Purkinje cell (primary cell): Measurements from ENCODE around the gene AGO1. TPM values are rescaled to one million over a fixed set of nuclear protein-coding genes. Genes with fewer than 3 reads are reported as not detected.

Experiments
- polyA plus RNA-seq: library from polyadenylated mRNA; unstranded; fragments of >200 nt; fragmentation: Nextera tagmentation; gene quantifications from 2 replicates; pipeline ENCODE4 v1.2.1, GENCODE V29; 2014

Gene AGO1
- 1.1 and 1.2 TPM in 2 replicates for polyA plus RNA-seq

DNA sequence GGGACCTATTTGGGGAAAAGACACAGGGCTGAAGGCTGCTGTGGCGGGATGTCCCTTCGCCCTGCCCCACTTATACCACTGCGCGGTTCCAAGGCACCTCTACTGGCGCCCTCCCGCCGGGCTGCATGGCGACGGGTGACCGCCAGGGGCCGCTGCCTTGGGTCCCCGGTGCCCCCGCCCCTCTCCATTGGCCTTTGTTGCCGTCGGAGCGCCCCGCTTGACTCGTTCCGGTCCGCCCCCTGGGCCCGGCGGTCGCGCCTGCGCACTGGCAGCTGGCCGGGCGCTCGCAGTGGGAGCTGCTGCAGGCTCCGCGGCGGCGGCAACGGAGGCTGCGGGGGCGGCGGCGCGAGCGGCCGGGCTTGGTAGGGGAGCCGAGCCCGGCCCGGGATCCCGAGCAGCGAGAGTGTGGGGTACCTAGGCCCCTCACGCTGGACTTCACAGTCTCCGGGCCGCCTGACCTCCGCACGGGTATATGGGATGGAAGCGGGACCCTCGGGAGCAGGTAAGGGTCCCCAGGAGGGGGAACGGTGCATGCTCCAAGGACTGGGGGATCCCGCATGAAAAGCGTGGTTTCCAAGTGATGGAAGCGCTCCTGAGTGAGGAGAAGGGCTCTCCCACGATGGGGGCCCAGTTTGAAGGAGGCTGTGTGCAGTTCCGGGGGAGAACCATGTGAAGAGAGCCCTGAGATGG is at the start of gene AGO1:
TSS of gene AGO1 (plus strand) at position 265 of the 690 bp plus-strand sequence. CDS start at position 478, 213 bp downstream.

DNA sequence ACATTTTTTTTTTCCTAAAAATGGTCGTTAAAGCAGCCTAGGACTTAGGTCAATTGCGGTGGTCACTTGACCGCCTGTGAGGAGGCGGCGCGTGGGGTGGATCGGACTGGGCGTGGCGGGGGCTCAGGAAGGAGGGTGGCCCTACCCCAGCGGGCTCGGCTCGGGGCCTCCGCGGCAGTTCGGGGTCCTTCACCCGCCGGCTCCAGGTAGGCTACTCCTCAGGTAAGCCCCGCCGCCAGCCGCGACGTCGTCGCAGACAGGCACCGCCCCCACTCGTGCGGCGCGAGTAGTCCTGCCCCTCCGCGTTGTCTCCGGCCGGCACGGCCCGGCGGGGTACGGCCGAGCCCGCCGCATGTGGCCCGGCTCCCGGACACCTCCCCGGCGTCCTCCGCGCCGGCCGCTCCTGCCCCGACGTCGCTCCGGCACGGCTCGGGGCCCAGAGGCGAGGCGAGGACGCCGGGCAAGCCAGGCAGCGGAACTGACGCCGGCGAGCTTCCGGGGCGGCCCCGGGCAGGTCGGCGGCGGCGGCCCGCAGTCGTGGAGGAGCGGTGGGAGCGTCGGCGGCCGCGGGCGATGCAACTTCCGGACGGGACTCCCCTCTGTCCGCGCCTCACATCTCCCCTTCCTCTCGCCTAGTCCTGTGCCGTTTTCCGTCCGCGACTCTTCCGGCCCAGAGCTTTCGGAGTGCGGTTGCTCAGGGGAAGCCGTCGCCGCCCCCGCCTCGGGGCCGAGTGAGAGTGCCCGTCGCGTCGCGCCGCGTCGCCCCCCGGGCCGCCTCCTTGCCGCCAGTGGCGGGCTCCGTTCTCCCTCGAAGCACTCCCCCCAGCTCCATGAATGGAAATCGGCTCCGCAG is 47.8 kb downstream of the AGO1 start, which contains the start of gene AGO3:
TSS of gene AGO3 (plus strand) at position 513 of the 853 bp plus-strand sequence. CDS start at position 835, 322 bp downstream.

Other genes starting within 250 kb of the AGO1 start
- 144 and 185 TPM in 2 replicates for gene PSMB2, start 241.7 kb upstream of the AGO1 start, polyA plus RNA-seq
- 11.7 and 12.4 TPM in 2 replicates for gene C1orf216, start 164.3 kb upstream of the AGO1 start, polyA plus RNA-seq
- 0.22 TPM in 1 of 2 replicates, not detected in the other for gene CLSPN, start 113.2 kb upstream of the AGO1 start, polyA plus RNA-seq
- gene AGO4, start 75.2 kb upstream of the AGO1 start, polyA plus RNA-seq = 1.4 and 3.0 TPM in 2 replicates
- gene AGO3, start 47.9 kb downstream of the AGO1 start, polyA plus RNA-seq = 5.2 and 9.1 TPM in 2 replicates
- gene TEKT2, start 200.9 kb downstream of the AGO1 start, polyA plus RNA-seq = not detected in 2 replicates
- gene ADPRS, start 205.7 kb downstream of the AGO1 start, polyA plus RNA-seq = 10.2 and 15.0 TPM in 2 replicates
- 0.07 TPM in 1 of 2 replicates, not detected in the other for gene COL8A2, start 242.0 kb downstream of the AGO1 start, polyA plus RNA-seq